Measurements from ENCODE around the gene SLC52A3. TPM values are rescaled to one million over a fixed set of nuclear protein-coding genes. Genes with fewer than 3 reads are reported as not detected.

SLC52A3 gene
- total and polyA plus RNA-seq, 2 of the 13 experiments (the other 11 are each of a cell fraction or from before 2014, with no cell fraction given) = 0.03 TPM; not detected in 1

DNA sequence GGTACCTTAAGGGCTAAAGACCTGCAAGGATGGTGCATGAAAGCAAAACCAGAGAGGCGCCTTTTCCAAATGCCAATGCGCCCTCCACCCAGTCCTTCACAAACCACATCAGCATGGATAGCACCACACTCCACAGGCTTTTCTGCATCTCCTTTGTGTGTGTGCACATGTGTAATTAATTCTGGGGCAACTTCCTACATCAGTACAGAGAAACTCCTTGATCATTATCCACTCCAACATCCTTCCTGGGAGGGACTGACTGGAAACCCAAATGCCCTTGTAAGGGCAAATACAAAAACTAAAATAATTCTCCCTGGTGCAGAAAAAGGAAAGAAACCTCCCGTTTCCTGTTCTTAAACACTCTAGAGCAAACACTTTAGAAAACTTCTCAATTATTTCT, 10.8 kb downstream of the SLC52A3 start:
- no peak for TF ChIP-seq ZNF552 (CRISPR knock-in tag; IDR thresholded peaks at IDR 0.05; ENCODE audit: borderline replicate concordance)
- no peak for TF ChIP-seq TERF1 (CRISPR knock-in tag; IDR thresholded peaks at IDR 0.05)
- H3K79me2 ChIP-seq (ENCODE audit: insufficient read depth, low read length) = no peaks in the 10 kb centered on the region
- CTCF ChIA-PET (ENCODE audit: low intra/inter-chr PET ratio, low total read pairs) = no interaction called here
- no TSS peak for BruUV-seq (replicated peaks)
- H3K9me3 ChIP-seq (ENCODE audit: low read length) = no peaks in the 10 kb centered on the region
- in situ Hi-C loops (cut with HindIII; ENCODE audit: extremely low pct_ligation_motif_present, low pct_unique_long_range_greater_than_20kb) (no loop called here), intact Hi-C loops (cut with micrococcal nuclease; ENCODE audit: unreplicated experiment) (no loop called here)
- no peak overlapping the region for H2AFZ ChIP-seq (ENCODE audit: low read length)
- ATAC-seq = no peak
- no peak overlapping the region for H3K4me3 ChIP-seq (replicated peaks in 1 of 3; ENCODE audit: insufficient read depth in 1 of 3, low read depth in 2 of 3, low read length in 3 of 3)
- no peaks in the 10 kb centered on the region for H4K20me1 ChIP-seq (ENCODE audit: insufficient read depth, low read length)
- H3K27me3 ChIP-seq (ENCODE audit: control insufficient read depth in 1 of 2, insufficient read depth in 2 of 2, low read length in 2 of 2) = peaks cover 2 to 52% of the 10 kb centered on the region in 2 experiments; a peak in 4 of 5 replicates
- no peak overlapping the region for H3K27ac ChIP-seq (ENCODE audit: extremely low read length, insufficient read depth, low read length)
- 42% methylated on average over 3 of the region's 3 CpGs for WGBS (ENCODE audit: low lambda C conversion rate)
- FAIRE-seq = no peak
- no peaks in the 10 kb centered on the region for H3K36me3 ChIP-seq (replicated peaks in 1 of 2; ENCODE audit: control insufficient read depth in 1 of 2, insufficient read depth in 2 of 2, low read length in 2 of 2)
- no peak overlapping the region for H3K4me2 ChIP-seq (ENCODE audit: low read depth, low read length)
- no peak overlapping the region for H3K9ac ChIP-seq (ENCODE audit: insufficient read depth, low read depth, low read length)
- H3K4me1 ChIP-seq (ENCODE audit: insufficient read depth, low read length) = no peaks in the 10 kb centered on the region; the same call in 1 of the 2 replicates
- POLR2A ChIA-PET = no interaction called here
- no peak for DNase-seq (ENCODE audit: low spot score)

DNA sequence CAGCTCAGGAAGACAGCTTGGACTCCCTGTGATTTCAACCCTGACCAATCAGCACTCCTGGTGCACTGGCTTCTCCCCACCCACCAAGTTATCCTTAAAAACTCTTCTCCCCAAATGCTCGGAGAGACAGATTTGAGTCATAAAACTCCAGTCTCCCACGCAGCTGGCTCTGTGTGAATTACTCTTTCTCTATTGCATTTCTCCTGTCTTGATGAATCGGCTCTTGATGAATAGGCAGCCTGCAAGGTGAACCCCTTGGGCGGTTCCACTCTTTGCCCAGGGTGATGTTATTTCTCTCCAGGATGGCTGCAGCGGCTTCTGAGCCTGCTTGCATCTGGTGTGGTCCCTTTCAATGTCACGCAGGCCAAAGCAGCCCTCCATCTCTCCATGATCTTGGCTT, 12.4 kb downstream of the SLC52A3 start:
- FAIRE-seq = no peak

More for the DNA sequence above, 12.4 kb downstream of the SLC52A3 start:
- no peak for TF ChIP-seq MED13 (CRISPR knock-in tag; IDR thresholded peaks at IDR 0.05)
- no peak for TF ChIP-seq SMARCE1 (IDR thresholded peaks at IDR 0.05; ENCODE audit: borderline replicate concordance)
- peaks cover 3 to 53% of the 10 kb centered on the region in 2 experiments; a peak in 2 of 5 replicates for H3K27me3 ChIP-seq (ENCODE audit: control insufficient read depth in 1 of 2, insufficient read depth in 2 of 2, low read length in 2 of 2)
- no peak overlapping the region for H2AFZ ChIP-seq (ENCODE audit: low read length)
- no peaks in the 10 kb centered on the region for H4K20me1 ChIP-seq (ENCODE audit: insufficient read depth, low read length)
- WGBS (ENCODE audit: low lambda C conversion rate) = 1% methylated on average over 6 of the region's 6 CpGs
- no peak overlapping the region for H3K27ac ChIP-seq (ENCODE audit: extremely low read length, insufficient read depth, low read length)
- H3K9me3 ChIP-seq (ENCODE audit: low read length) = no peaks in the 10 kb centered on the region
- in situ Hi-C loops (cut with HindIII; ENCODE audit: extremely low pct_ligation_motif_present, low pct_unique_long_range_greater_than_20kb) (no loop called here), intact Hi-C loops (cut with micrococcal nuclease; ENCODE audit: unreplicated experiment) (no loop called here)
- H3K4me1 ChIP-seq (ENCODE audit: insufficient read depth, low read length) = no peaks in the 10 kb centered on the region; the same call in 1 of the 2 replicates
- H3K4me2 ChIP-seq (ENCODE audit: low read depth, low read length) = no peak overlapping the region
- ChIA-PET POLR2A (no interaction called here), CTCF (ENCODE audit: low intra/inter-chr PET ratio, low total read pairs) (no interaction called here)
- ATAC-seq = no peak
- no peak overlapping the region for H3K9ac ChIP-seq (ENCODE audit: insufficient read depth, low read depth, low read length)
- no TSS peak for BruUV-seq (replicated peaks)
- H3K4me3 ChIP-seq (replicated peaks in 1 of 3; ENCODE audit: insufficient read depth in 1 of 3, low read depth in 2 of 3, low read length in 3 of 3) = no peak overlapping the region
- no peak for DNase-seq (ENCODE audit: low spot score)
- no peaks in the 10 kb centered on the region for H3K79me2 ChIP-seq (ENCODE audit: insufficient read depth, low read length)
- no peaks in the 10 kb centered on the region for H3K36me3 ChIP-seq (replicated peaks in 1 of 2; ENCODE audit: control insufficient read depth in 1 of 2, insufficient read depth in 2 of 2, low read length in 2 of 2)
